GM23248 (cell line): ENCODE measurements around the gene KCNQ2.

Experiments used
- EZH2 ChIP-seq: fragments of 200-600 bp; sonication (generic); IDR thresholded peaks from 2 replicates; pipeline ENCODE4 v1.6.1; 2018; ENCODE audit warnings: antibody characterized with exemption, mild to moderate bottlenecking; ENCODE audit not compliant: insufficient read depth, poor library complexity, severe bottlenecking
- EZH2phosphoT487 ChIP-seq: fragments of 200-600 bp; sonication (generic); IDR thresholded peaks from 2 replicates; pipeline ENCODE4 v1.6.1; 2018; ENCODE audit warnings: antibody characterized with exemption, moderate library complexity, mild to moderate bottlenecking, low read depth; ENCODE audit not compliant: insufficient read depth

GRCh38 chr20:63461104-63461763 is 11.2 kb downstream of the KCNQ2 start:
- TF ChIP-seq EZH2 (no peak), EZH2phosphoT487 (no peak)
